ENCODE measurements around the gene NKX3-2. TPM values are rescaled to one million over a fixed set of nuclear protein-coding genes. Genes with fewer than 3 reads are reported as not detected.
A peak's percentile ranks its signal among the peaks of the same experiment; 100 is the strongest.

The NKX3-2 gene
- total RNA-seq, 1 donor from 2014 or later: not detected

DNA sequence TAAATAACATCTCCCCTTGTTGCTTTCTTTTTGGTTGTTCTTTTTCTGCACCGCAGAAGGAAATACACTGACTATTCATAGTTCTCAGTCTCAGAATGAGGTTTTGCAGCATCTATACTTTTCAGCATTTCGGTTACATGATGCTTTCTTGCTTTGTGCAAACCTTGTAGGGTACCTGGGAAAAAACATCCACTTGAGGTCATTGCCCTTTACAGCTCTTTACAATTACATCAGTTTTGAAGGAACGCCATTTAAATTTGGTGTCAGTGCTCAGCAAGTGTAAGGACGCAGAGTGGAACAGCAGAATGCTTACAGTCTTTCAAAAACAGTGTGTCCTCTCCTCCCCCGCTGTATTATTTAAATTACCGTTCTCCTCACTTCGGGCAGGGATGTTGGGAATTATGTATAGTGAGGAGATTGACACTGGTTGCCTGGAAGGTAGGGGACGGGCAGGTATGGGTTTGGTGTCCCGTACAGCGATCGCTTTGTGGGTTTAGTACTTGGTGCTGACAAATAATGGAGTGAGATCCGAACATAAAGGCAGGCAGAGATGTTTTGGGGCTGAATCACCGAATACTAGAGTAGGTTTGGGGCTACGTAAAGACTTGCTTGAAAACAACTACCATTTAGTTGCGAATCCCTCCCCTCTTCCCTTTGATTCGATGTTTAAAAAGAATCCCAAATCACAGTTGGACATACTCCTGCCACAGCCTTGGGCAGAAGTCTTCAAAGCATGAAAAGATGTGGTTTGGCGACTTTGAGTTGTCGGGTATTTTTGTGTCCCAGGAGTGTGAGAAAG, 2.0 kb upstream of the NKX3-2 start:
- FAIRE-seq: no peak
- DNase-seq (ENCODE audit: low spot score in 2 of 2): peak; percentile 7 to 34

DNA sequence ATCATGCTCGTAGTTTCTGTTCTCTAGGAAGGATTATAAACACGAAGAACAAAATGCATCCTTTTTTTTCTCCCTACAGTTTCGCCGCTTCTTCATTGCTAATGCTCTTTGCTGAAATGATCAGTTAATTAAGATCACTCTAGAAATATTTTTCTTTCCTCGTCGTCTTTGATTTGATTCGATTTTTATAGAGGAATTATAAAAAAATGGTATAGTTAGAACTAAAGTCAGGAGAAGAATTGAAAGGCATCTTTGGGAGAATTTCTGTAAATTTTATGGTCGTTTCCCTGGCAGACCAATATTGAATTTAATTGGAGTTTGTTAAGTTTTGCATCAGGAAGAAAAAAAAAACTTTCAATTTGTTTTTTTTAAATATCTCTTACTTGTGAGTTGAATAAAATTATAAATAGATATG, 1.1 kb upstream of the NKX3-2 start:
- DNase-seq (ENCODE audit: low spot score in 2 of 2) (peak in 1 of 2 donors; percentile 27), FAIRE-seq (peak; percentile 63)

DNA sequence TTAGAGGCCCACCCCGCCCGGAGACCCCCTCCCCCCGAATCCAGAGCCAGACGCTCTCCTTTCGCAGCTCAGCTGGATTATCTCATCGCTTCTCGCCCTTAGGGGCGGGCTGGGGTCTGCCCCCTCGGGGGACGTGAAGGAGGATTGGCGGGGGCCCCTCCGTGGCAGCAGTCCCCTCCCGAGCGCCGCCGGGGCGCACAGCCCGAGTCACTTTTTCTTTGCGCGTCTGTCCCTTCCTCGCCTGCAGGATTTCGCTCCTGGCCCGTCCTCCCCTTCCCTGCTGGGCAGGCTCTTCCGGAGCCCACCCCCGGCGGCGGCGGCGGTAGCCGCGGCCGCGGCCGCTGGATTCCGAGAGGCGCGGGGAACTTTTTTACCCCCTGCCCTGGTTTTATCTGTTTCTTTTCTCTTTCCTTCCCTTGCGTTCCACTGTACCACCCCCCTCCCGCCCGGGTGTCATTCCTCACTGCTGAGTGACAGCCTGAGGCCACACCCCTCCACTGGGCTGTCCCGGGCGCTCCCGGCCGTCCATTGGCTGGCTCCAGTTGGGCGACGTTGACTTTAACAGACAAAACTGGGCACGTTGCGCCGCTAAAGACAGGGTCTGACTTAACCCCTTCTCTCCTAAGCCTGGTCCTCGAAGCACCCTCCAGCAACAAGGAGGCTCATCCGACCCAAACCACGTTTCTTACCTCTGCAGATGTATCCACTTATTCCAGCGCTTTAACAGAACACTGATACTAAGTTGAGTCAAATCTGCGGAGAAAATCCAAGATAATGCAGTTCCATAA, 492 bp upstream of the NKX3-2 start:
- no peak for FAIRE-seq
- DNase-seq (ENCODE audit: low spot score in 2 of 2): peak; percentile 57 to 64

DNA sequence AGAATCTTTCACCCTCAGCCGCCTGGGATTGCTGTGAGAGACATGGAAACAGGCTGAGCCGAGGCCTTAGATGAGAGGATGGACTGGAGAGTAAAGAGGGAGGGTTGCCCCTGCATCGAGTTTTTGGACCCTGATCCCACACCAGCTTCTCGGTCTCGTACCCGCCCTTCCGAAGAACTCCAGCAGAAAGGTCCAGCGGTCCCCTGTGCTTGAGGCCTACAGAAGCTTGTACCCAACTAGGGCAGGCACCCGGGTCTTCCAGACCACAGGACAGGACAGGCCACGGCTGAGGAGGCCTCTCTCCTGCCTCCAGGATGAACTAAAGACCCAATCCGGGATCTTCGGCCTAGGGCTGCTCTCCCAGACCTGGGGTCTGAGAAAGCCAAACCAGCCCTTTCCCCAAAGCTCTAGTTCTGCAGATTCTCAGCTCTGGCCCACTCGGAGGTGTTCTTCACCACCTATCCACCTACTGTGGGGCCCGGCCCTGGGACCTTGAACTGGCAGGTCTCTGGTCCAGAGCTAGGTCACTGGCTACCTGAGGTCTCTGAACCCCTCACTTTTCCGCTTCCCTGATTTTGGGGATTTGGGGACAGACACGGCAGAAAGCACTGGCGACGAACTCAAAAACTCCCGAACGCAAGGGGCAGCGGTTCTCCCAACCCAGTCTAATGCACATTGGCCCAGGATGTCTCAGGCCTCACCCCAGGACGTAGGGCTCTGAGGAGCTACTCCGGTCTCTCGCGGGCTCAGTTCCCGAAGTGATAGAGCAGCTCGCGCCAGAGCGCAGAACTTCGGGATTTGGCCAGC, 1.1 kb downstream of the NKX3-2 start:
- no peak for FAIRE-seq
- peak; percentile 12 to 35 for DNase-seq (ENCODE audit: low spot score in 2 of 2)

DNA sequence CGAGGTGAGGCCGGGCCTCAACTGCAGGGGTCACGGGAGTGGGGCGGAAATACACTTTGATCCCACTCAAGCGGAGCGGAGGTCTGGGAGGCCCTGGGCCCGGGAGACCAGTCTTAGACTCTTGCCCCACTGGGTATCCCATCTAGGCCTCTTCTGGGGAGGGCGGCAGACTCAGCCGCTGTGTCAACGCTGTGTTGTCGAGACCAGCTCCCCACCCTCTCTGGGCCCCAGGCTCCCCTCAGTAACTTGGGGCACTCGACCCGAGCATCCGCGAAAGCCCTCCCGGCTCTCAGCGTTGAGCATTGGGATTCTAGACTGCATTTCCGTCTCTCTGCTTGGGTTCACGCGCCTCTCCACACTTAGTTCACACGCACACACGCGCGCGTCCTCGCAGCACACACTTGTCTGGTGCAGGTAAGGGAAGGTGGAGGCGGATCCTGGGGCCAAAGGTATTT, 1.7 kb downstream of the NKX3-2 start:
- DNase-seq (ENCODE audit: low spot score in 2 of 2): peak; percentile 7 to 25
- no peak for FAIRE-seq

DNA sequence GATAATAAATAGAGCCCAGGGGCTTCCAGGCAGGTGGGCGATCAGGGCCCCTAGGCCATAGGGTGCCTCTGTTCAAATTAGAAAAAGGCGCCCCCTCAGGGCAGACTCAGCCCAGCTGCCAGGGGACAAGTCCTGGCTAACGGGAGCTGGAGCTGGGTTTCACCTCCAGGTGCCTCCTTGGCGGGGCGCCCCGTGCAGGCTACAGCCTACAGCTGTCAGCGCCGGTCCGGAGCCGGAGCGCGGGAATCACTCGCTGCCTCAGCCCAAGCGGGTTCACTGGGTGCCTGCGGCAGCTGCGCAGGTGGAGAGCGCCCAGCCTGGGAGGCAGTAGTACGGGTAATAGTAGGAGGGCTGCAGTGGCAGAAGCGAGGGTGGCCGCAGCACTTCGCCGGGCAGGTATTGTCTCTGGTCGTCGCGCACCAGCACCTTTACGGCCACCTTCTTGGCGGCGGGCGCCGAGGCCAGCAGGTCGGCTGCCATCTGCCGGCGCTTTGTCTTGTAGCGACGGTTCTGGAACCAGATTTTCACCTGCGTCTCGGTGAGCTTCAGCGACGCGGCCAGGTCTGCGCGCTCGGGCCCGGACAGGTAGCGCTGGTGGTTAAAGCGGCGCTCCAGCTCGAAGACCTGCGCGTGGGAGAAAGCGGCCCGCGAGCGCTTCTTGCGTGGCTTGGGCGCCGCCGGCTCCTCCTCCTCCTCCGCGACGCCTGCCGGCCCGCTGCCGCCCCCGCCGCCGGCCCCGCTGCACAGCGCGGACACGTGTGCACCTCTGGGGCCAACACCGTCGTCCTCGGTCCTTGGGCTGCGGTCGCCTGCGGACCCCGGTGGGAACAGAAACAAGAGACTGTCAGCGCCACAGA, 2.4 kb downstream of the NKX3-2 start:
- peak; percentile 31 to 40 for DNase-seq (ENCODE audit: low spot score in 2 of 2)
- FAIRE-seq: no peak

DNA sequence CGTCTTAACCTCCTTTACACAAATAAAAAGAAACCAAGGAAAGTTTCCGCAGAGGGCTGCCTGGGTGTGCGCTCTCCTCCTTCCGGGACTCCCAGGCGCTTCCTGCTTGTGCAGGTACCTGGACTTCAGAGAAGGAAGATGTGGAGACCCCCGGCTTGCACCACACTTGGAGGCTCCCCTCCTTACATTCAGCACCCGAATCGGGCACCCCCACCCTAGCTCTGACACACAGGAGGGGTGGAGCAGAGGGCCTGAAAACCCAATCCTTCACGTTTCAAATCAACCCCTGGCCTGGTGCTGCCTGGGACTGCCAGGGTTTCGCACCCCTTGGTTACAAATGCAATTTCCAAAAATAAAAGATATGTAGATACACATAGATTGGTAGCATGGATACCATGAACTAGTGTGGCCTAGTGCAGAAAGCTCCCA, 3.1 kb downstream of the NKX3-2 start:
- DNase-seq (ENCODE audit: low spot score in 2 of 2) (peak; percentile 11 to 25), FAIRE-seq (no peak)

DNA sequence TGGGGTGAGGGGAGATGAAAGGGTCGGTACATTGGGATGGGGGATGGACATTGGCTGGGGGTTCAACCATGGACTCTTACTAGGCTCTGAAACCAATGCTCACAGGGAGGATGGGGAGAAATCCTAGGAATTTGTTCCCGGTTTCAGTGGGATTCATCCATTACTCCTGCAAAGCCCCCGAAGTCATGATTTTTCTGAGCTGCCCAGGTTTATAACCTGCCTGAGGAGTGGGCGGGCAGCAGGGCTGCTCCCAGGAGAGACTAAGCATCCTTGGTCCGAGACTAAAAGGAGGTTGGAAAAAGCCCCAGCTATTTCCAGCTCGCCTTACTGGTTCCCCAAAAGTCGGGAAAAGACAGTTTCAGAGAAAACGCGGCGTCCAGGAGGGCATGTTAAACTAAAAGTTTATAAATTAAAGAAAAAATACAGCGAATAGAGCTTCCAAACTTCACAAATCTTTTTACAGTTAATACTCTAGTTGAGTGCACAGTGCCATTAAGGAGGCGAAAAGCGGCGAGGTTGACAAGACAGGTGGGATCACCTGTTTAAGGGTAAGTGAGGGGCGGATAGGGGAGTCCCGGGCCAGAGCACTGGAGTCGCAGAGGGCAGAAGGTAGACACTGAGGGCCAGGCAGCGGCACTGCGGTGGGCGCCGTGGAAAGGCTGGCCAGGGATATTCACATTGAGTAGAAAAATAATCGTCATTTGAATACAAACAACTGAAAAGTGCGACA, 3.7 kb downstream of the NKX3-2 start:
- FAIRE-seq: no peak
- DNase-seq (ENCODE audit: low spot score in 2 of 2): peak; percentile 15 to 22

DNA sequence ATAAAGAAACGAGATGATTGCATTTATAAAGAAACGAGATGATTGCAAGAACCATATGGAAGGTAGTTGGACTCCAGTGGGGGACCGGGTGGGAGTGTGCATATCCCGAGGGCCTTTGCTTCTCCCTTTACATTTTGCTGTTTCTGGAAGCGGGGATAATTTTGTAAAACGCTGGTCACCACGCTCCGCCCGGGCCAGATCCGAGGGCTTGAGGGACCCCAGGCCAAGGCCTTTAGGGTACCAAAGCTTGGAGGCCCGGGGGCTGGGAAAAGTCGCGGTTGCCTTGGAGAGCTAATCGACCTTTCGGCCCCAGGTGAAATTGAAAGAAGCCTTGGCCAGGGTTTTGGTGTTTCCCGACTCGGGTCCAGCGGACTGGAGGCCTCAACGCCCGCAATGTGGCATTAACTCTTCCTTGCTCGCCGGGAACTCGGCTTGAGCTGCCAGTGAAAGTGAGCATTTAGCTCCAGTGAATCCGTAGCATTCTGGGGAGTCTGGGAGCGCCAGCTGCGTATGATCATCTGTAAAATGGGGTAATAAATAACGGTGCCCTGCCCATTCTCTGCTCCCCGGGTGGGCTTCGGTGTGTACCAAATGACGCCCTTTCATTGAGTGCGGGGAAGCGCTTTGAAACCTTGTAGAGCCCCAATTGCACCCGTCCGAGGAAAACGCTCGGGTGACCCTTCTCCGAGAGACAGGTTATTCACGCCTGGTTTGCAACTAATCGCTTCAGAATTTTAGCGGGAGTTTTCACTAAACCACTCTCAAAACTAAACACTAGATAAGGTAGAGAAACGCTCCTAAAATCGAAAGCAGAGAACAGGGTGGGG, 4.5 kb downstream of the NKX3-2 start:
- DNase-seq (ENCODE audit: low spot score in 2 of 2) (peak; percentile 8 to 22), FAIRE-seq (no peak)

DNA sequence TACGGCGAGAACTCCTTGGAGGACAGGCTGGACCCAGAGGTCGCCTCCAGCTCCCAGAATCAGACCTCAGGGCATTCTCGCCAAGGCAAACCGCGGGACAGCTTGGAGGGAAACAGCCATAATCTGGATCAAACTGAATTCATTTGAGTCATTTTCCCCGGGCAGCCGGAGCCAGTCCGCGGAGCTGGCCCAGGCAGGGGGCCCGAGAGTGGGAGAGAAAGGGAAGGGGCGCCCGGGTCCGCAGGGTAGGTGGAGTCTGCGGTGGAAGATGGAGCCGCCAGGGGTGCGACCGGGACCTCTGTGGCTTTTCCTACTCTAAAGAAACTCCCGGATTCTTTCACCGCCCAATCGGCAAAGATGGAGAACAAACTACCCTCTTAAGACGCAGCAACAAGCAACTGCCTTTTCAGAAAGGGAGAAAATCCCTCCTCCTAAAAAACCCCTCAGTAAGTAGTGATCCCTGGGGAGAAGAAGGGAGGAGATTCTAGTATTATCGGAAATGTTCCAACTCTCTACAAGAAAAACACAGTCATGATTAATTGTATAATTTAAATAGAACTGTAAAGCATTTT, 5.2 kb downstream of the NKX3-2 start:
- FAIRE-seq (no peak), DNase-seq (ENCODE audit: low spot score in 2 of 2) (peak; percentile 22 to 25)

DNA sequence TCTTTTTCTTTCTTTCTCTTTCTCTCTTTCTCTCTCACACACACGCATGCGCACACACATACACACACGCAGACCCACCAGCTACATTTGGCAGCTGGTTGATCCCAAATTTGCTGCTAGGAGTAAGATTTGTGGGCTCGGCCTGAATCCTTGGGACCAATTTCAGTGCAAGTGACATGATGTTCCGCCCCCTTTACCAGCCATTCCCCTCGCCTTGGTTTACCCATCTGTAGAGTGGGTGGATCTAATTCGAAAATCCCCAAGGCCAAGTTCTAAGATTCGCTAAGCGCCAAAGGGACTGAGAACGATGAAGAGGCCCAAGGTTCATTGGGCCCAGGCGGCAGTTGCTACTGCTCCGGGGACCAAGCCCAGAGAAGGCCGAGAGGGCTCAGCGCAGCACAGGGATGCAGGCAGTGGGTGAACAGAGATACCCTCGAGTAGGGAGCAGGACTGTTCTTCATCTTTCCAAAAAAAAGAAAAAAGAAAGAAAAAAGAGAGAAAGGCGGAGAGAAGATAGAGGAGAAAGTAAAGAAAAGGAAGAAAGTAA, 5.8 kb downstream of the NKX3-2 start:
- FAIRE-seq: no peak

DNA sequence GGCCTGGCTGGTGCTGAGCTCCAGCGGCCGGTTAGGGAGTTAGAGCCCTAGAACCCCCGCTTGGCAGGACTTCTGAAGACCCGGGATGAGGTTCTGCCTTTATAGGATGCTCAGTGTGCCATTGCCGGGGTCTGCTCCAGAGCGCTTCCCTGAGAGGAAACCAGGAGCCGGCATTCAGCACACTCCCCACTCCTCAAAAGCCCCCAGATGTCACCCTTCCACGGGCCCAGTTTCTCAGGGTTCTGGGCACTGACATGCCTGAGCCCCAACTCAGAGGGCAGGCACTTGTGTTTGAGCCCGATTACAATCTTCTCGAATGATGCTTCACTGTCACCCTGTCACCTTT, 6.5 kb downstream of the NKX3-2 start:
- FAIRE-seq (no peak), DNase-seq (ENCODE audit: low spot score in 2 of 2) (peak in 1 of 2 donors; percentile 6)

More for the DNA sequence above, 5.8 kb downstream of the NKX3-2 start:
- DNase-seq (ENCODE audit: low spot score in 2 of 2): peak; percentile 6 to 19

DNA sequence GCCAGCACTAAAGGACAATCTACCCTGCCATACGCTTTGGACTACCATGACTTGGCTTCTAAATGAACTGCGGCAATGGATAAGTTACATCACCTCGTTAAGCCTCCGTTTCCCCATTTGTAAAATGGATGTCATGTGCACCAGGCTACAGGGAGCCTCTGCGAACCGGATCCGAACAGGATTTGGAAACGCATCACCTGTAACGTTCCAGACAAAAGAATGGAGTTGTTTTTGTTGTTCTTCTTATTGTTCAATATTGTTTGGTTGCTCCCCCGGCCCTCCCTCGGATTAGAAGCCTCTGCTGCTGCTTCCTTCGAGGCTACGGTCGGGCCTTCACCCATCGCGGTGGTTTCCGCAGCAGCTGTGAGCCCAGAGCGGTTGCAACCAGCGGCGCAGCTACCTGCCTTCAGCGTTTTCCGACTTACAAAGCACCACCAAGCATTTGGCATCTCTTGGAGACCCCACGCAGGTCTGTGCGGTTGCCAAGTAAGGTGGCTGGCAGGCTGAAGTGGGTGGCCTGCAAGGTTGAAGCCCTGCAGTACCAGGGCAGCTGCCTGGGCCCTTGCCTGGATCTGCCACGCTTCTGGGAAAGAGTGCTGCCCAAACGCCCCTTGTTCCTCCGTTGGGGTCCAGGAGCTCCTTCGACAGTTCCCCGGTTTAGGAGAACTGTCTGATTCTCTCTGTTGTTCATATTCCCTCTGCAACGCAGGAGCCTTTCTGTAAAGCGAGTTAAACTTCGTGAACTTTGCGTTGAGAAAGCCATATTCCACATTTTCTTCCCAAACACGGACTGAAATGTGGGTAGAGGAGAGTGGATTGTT, 7.1 kb downstream of the NKX3-2 start:
- FAIRE-seq (no peak), DNase-seq (ENCODE audit: low spot score in 2 of 2) (peak in 1 of 2 donors; percentile 7)

DNA sequence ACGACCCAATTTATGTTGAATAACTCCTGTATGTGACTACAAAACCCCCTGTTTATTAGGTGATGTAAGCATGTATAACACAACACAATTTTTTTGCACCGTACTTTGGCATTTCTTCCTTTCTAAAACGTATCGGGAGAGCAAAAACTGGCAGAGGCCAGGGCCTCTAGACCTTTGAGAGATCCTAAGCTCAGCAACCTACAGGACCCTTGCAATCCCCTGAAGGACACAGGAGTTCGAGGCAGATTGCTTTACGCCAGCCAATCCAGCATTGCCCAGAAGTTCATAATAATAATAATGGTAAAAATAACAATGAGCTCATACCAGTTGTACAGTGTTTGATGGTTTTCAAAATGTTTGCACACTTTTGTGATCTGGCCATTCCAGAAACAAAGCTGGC, 7.7 kb downstream of the NKX3-2 start:
- FAIRE-seq (no peak), DNase-seq (ENCODE audit: low spot score in 2 of 2) (no peak)

DNA sequence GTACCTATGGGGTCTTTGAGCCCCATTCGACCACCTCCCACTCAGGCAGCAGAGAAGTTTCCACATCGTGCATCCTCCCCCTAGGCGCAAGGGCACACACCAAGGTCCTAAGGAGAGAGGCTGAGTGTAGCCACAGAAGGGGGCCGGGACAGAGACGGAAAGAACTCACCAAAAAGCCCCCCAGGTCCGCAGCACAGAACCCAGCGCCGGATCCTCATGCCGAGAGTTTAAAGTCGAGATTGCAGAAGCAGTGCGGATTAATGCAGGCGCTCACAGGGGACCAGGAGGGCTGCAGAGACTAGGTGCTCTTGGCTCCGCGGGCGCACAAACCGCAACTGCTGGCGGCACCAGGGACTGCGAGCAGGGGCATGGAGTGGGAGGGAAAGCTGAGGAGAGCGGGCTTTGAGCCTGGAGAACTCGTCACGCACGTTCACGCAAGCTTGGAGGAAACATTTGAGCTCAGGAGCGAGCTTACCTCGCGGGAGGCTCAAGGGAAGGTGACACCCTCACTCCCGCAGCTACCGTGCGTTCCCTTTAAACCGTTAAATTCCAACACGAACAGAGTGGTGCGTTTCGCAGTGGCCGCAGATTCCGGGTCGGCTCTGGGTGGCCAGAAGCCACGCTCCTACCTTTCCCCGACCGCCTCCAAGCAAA, 8.5 kb downstream of the NKX3-2 start:
- DNase-seq (ENCODE audit: low spot score in 2 of 2): peak; percentile 10 to 16
- FAIRE-seq: no peak

DNA sequence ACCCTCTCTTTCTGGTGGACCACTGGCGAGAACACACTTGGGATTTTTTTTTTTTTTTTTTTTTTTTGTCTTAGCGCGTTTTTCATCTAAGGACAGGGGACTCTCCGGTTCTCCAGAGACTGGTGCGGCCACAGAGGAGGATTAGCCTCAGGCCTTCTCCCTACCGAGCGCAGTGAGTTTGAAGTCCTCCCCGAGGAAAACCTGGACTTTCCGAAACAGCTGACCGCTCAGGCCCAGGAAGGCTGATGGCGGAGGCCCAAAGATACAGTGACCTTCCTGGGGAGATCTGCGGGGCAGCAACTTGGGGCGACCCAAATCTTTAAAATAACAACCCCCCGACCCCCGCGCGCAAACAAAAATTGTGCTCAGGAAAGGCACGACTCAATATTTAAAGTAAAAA, 9.2 kb downstream of the NKX3-2 start:
- DNase-seq (ENCODE audit: low spot score in 2 of 2): no peak
- FAIRE-seq: no peak
